Measurements from ENCODE around the gene RRAGA.

- TF ChIP-seq POLR2A (IDR thresholded peaks at IDR 0.05; ENCODE audit: extremely low read depth, insufficient read length) (no peak), CTCF (IDR thresholded peaks at IDR 0.05; ENCODE audit: low read depth, low read length) (no peak), MAX (IDR thresholded peaks at IDR 0.05; ENCODE audit: low read depth, low read length) (no peak), MYC (IDR thresholded peaks at IDR 0.05; ENCODE audit: low read depth, low read length) (no peak)
These were observed 38.1 kb downstream of the RRAGA start for GRCh38 chr9:19087106-19088000.

Measured in NB4 (cell line).